ENCODE data around the gene TPPP3.

TPPP3 gene

DNA sequence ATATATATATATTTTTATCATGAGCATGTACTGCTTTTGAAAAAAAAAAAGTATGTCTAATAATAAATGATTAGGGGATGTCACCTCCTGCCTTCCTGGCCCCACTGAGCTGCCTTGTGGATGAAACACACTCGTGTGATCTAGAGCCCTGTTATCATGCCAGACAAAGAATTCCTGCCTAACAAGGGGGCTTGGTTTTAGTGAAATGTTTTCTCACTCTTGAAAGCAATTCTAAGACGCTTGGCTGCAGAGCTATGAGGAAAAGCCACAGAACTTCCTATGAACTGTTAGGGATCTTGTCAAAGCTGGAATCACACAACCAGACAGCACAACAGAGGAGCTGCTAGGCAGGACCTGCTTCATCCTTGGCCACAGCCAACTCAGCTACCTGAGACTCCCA is 19.0 kb upstream of the TPPP3 start:
- Histone ChIP-seq H3K36me3 (ENCODE audit: insufficient read depth, low read length) (no peaks in the 10 kb centered on the region), H3K4me2 (ENCODE audit: low read length) (no peak overlapping the region), H3K9me3 (ENCODE audit: low read length) (no peaks in the 10 kb centered on the region), H3K79me2 (ENCODE audit: insufficient read depth, low read length) (no peaks in the 10 kb centered on the region), H3K4me3 (ENCODE audit: low read depth, low read length, poor library complexity, severe bottlenecking) (no peak overlapping the region), H3K4me1 (ENCODE audit: insufficient read depth, low read length, severe bottlenecking) (peaks cover 10% of the 10 kb centered on the region), H3F3A (ENCODE audit: insufficient read depth, low read length) (no peaks in the 10 kb centered on the region), H3K27me3 (ENCODE audit: insufficient read depth, low read length) (peaks cover 5% of the 10 kb centered on the region; the same call in 1 of the 2 replicates), H3K9me2 (ENCODE audit: low read depth, low read length) (no peaks in the 10 kb centered on the region), H3K9ac (ENCODE audit: low read length) (no peak overlapping the region), H4K20me1 (ENCODE audit: insufficient read depth, low read length) (no peaks in the 10 kb centered on the region), H2AFZ (ENCODE audit: low read length) (no peak overlapping the region), H3K27ac (ENCODE audit: low read depth, low read length, poor library complexity, severe bottlenecking) (no peak overlapping the region)
- TF ChIP-seq, protein P1, sequence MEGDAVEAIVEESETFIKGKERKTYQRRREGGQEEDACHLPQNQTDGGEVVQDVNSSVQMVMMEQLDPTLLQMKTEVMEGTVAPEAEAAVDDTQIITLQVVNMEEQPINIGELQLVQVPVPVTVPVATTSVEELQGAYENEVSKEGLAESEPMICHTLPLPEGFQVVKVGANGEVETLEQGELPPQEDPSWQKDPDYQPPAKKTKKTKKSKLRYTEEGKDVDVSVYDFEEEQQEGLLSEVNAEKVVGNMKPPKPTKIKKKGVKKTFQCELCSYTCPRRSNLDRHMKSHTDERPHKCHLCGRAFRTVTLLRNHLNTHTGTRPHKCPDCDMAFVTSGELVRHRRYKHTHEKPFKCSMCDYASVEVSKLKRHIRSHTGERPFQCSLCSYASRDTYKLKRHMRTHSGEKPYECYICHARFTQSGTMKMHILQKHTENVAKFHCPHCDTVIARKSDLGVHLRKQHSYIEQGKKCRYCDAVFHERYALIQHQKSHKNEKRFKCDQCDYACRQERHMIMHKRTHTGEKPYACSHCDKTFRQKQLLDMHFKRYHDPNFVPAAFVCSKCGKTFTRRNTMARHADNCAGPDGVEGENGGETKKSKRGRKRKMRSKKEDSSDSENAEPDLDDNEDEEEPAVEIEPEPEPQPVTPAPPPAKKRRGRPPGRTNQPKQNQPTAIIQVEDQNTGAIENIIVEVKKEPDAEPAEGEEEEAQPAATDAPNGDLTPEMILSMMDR (IDR thresholded peaks at IDR 0.05; ENCODE audit: low read length): no peak
- no peak for TF ChIP-seq EZH2 (IDR thresholded peaks at IDR 0.05; ENCODE audit: borderline replicate concordance, low read length)

DNA sequence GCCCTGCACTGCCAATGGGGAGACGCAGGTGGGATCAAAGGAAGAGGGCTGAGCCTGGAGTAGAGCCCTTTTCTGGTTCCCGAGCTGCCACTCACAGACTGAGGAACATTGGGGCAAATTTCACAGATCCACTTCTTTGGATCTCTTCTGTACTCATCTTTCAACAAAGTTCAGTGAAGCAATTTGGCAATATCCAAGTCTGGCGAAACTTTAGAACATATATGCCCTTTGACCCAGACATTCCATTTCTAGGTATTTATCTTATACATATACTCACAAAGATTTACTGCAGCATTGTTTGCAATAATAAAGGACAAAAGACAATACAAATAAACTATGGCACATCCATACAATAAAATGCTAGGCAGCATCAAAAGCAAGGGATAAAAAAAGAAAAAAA is 18.0 kb upstream of the TPPP3 start:
- Histone ChIP-seq H3K27me3 (ENCODE audit: insufficient read depth, low read length) (no peaks in the 10 kb centered on the region), H3K9me3 (ENCODE audit: low read length) (no peaks in the 10 kb centered on the region), H3K9me2 (ENCODE audit: low read depth, low read length) (no peaks in the 10 kb centered on the region), H3F3A (ENCODE audit: insufficient read depth, low read length) (no peaks in the 10 kb centered on the region), H2AFZ (ENCODE audit: low read length) (no peak overlapping the region), H3K79me2 (ENCODE audit: insufficient read depth, low read length) (no peaks in the 10 kb centered on the region), H3K36me3 (ENCODE audit: insufficient read depth, low read length) (no peaks in the 10 kb centered on the region), H4K20me1 (ENCODE audit: insufficient read depth, low read length) (no peaks in the 10 kb centered on the region), H3K4me3 (ENCODE audit: low read depth, low read length, poor library complexity, severe bottlenecking) (no peak overlapping the region), H3K9ac (ENCODE audit: low read length) (no peak overlapping the region), H3K27ac (ENCODE audit: low read depth, low read length, poor library complexity, severe bottlenecking) (no peak overlapping the region), H3K4me1 (ENCODE audit: insufficient read depth, low read length, severe bottlenecking) (peaks cover 6% of the 10 kb centered on the region), H3K4me2 (ENCODE audit: low read length) (no peak overlapping the region)
- no peak for TF ChIP-seq EZH2 (IDR thresholded peaks at IDR 0.05; ENCODE audit: borderline replicate concordance, low read length)
- TF ChIP-seq, protein P1 (IDR thresholded peaks at IDR 0.05; ENCODE audit: low read length): no peak

DNA sequence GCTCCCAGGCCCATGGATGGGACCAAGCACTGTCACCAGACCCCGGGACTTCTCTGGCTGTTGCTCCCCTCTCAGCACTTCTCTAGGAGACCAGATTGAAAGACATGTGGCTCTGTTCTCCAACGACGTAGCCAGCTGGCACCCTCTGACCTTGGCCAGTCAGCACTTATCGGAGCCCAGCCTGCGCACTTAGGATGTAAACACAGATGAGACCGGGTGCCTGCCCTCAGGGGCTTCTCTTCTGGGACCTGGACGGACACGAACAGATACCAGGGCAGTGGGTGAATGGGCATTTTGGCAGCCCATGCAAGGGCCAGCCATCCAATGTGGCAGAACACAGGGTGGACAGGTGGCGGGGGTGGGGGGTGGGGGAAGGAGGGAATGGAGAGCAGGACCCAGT is 16.3 kb upstream of the TPPP3 start:
- Histone ChIP-seq H3K9me3 (ENCODE audit: low read length) (no peaks in the 10 kb centered on the region), H3K9ac (ENCODE audit: low read length) (no peak overlapping the region), H3K9me2 (ENCODE audit: low read depth, low read length) (no peaks in the 10 kb centered on the region), H3K4me1 (ENCODE audit: insufficient read depth, low read length, severe bottlenecking) (no peaks in the 10 kb centered on the region), H3K4me2 (ENCODE audit: low read length) (no peak overlapping the region), H3K79me2 (ENCODE audit: insufficient read depth, low read length) (no peaks in the 10 kb centered on the region), H2AFZ (ENCODE audit: low read length) (no peak overlapping the region), H4K20me1 (ENCODE audit: insufficient read depth, low read length) (no peaks in the 10 kb centered on the region), H3K36me3 (ENCODE audit: insufficient read depth, low read length) (no peaks in the 10 kb centered on the region), H3K4me3 (ENCODE audit: low read depth, low read length, poor library complexity, severe bottlenecking) (no peak overlapping the region), H3F3A (ENCODE audit: insufficient read depth, low read length) (no peaks in the 10 kb centered on the region), H3K27me3 (ENCODE audit: insufficient read depth, low read length) (no peaks in the 10 kb centered on the region), H3K27ac (ENCODE audit: low read depth, low read length, poor library complexity, severe bottlenecking) (no peak overlapping the region)
- TF ChIP-seq, protein P1 (IDR thresholded peaks at IDR 0.05; ENCODE audit: low read length): no peak
- TF ChIP-seq EZH2 (IDR thresholded peaks at IDR 0.05; ENCODE audit: borderline replicate concordance, low read length): no peak
